HepG2 (cell line): ENCODE data around the gene KCNMB2. TPM values are rescaled to one million over a fixed set of nuclear protein-coding genes. Genes with fewer than 3 reads are reported as not detected.

ENCODE experiments used
- ATAC-seq: fragments of 200-7000 bp; cut with Tn5 transposase; 3 replicates; pipeline ENCODE4 v1.9.1; 2020; ENCODE audit warnings: mild to moderate bottlenecking, moderate library complexity
- BruUV-seq: library from RNA; stranded (reverse); fragments of 400-500 nt; replicated peaks from 2 replicates; lab custom pipeline; 2021; lab: Mats Ljungman, UMichigan
- CTCF ChIA-PET: fragments of 300-600 bp; formaldehyde crosslinking; extraction: SDS; loops from one replicate; lab custom pipeline; 2021; ENCODE audit warnings: low total read pairs, inconsistent platforms, low intra/inter-chr PET ratio; lab: Yijun Ruan, JAX
- POLR2A ChIA-PET: fragments of 350-600 bp; sonication (Branson Sonifier 250); formaldehyde crosslinking; loops from one replicate; lab custom pipeline; 2020; ENCODE audit warnings: antibody characterized with exemption, inconsistent platforms; lab: Yijun Ruan, JAX
- DNase-seq: peaks from one replicate; pipeline ENCODE4 v3.0.0-alpha.2; 2015; ENCODE audit warnings: low spot score
- FAIRE-seq: peaks from 3 replicates; lab custom pipeline; 2011; peaks lifted over from hg19 to GRCh38; lab: Jason Lieb, UNC
- H2AFZ ChIP-seq: one replicate; pipeline ENCODE4 v1.6.1; 2011; ENCODE audit warnings: low read length, inconsistent platforms
- H3K27ac ChIP-seq: fragments of 300-600 bp; 3 replicates; pipeline ENCODE4 v1.8.0; 2011; ENCODE audit warnings: mixed run types, mild to moderate bottlenecking, mixed read lengths, low read length, inconsistent platforms; ENCODE audit not compliant: insufficient read depth; ENCODE audit errors: extremely low read length
- H3K27me3 ChIP-seq, 2 experiments: fragments of 200-600 bp in 1 of 2; 2 replicates in 1 of 2; 3 replicates in 1 of 2; pipeline versions ENCODE4 v1.6.0 to v1.8.0; 2011; ENCODE audit warnings: low read length in 2 of 2, mild to moderate bottlenecking in 2 of 2, moderate library complexity in 2 of 2, inconsistent platforms in 1 of 2; ENCODE audit not compliant: insufficient read depth in 2 of 2, control insufficient read depth in 1 of 2
- H3K36me3 ChIP-seq, 2 experiments: fragments of 200-600 bp in 1 of 2; replicated peaks in 1 of 2; 2 replicates in 1 of 2; 3 replicates in 1 of 2; pipeline versions ENCODE4 v1.5.1 to v1.8.0; 2011; ENCODE audit warnings: low read length in 2 of 2, inconsistent platforms in 1 of 2; ENCODE audit not compliant: insufficient read depth in 2 of 2, control insufficient read depth in 1 of 2
- H3K4me1 ChIP-seq: 2 replicates; pipeline ENCODE4 v1.5.1; 2012; ENCODE audit warnings: low read length, inconsistent platforms; ENCODE audit not compliant: insufficient read depth
- H3K4me2 ChIP-seq: 2 replicates; pipeline ENCODE4 v1.6.0; 2011; ENCODE audit warnings: low read depth, low read length, inconsistent platforms
- H3K4me3 ChIP-seq, 3 experiments: fragments of 200-600 bp in 1 of 3; sonication (generic), shearing (Covaris generic) in 1 of 3; replicated peaks in 1 of 3; 2 replicates each; pipeline ENCODE4 v1.5.1; 2011 to 2016; ENCODE audit warnings: low read length in 3 of 3, inconsistent platforms in 2 of 3, low read depth in 2 of 3, mild to moderate bottlenecking in 2 of 3, control low read depth in 1 of 3, mixed read lengths in 1 of 3; ENCODE audit not compliant: insufficient read depth in 1 of 3
- H3K79me2 ChIP-seq: one replicate; pipeline ENCODE4 v1.6.1; 2011; ENCODE audit warnings: low read length, inconsistent platforms; ENCODE audit not compliant: insufficient read depth
- H3K9ac ChIP-seq: 2 replicates; pipeline ENCODE4 v1.6.0; 2011; ENCODE audit warnings: mild to moderate bottlenecking, low read depth, low read length, inconsistent platforms; ENCODE audit not compliant: insufficient read depth
- H3K9me3 ChIP-seq: 2 replicates; pipeline ENCODE4 v1.5.1; 2012; ENCODE audit warnings: mild to moderate bottlenecking, low read length
- H4K20me1 ChIP-seq: 2 replicates; pipeline ENCODE4 v1.6.0; 2011; ENCODE audit warnings: inconsistent platforms, mild to moderate bottlenecking, low read length, moderate library complexity; ENCODE audit not compliant: insufficient read depth
- ARNTL ChIP-seq: sonication (generic); formaldehyde crosslinking; IDR thresholded peaks from 2 replicates; pipeline ENCODE4 v1.4.0; 2020; ENCODE audit warnings: mild to moderate bottlenecking, missing genetic modification reagents
- ATAD3A ChIP-seq: sonication (generic); formaldehyde crosslinking; IDR thresholded peaks from 2 replicates; pipeline ENCODE4 v1.4.0; 2020; ENCODE audit warnings: missing genetic modification reagents
- CBX1 ChIP-seq: IDR thresholded peaks from one replicate; pipeline ENCODE4 v1.6.1; 2016; ENCODE audit warnings: antibody characterized with exemption, low read depth
- DMTF1 ChIP-seq: sonication (generic); formaldehyde crosslinking; IDR thresholded peaks from 2 replicates; pipeline ENCODE4 v1.4.0; 2020; ENCODE audit warnings: mild to moderate bottlenecking, missing genetic modification reagents
- DR1 ChIP-seq: sonication (generic); formaldehyde crosslinking; IDR thresholded peaks from 2 replicates; pipeline ENCODE4 v1.8.0; 2021; ENCODE audit warnings: mild to moderate bottlenecking, missing genetic modification reagents, inconsistent platforms
- FLYWCH1 ChIP-seq: sonication (generic); formaldehyde crosslinking; IDR thresholded peaks from 2 replicates; pipeline ENCODE4 v1.8.1; 2023; ENCODE audit warnings: mild to moderate bottlenecking, missing genetic modification reagents
- HMGXB4 ChIP-seq, 2 experiments: sonication (generic) in 1 of 2; formaldehyde crosslinking in 1 of 2; IDR thresholded peaks; 2 replicates each; pipeline versions ENCODE4 v1.4.0 to v1.6.1; 2018 to 2020; ENCODE audit warnings: missing genetic modification reagents in 2 of 2, borderline replicate concordance in 1 of 2, low read depth in 1 of 2, mild to moderate bottlenecking in 1 of 2, missing biosample characterization in 1 of 2
- IKZF4 ChIP-seq: sonication (generic); formaldehyde crosslinking; IDR thresholded peaks from 2 replicates; pipeline ENCODE4 v1.5.1; 2020; ENCODE audit warnings: borderline replicate concordance, mild to moderate bottlenecking, low read depth, missing genetic modification reagents; ENCODE audit errors: not compliant biosample characterization
- RBAK ChIP-seq: sonication (generic); formaldehyde crosslinking; IDR thresholded peaks from 2 replicates; pipeline ENCODE4 v1.5.1; 2020; ENCODE audit warnings: mild to moderate bottlenecking, missing genetic modification reagents
- RELA ChIP-seq: sonication (generic); formaldehyde crosslinking; IDR thresholded peaks from 2 replicates; pipeline ENCODE4 v1.4.0; 2020; ENCODE audit warnings: missing genetic modification reagents
- RFXAP ChIP-seq: sonication (generic); formaldehyde crosslinking; IDR thresholded peaks from 2 replicates; pipeline ENCODE4 v1.4.0; 2020; ENCODE audit warnings: missing genetic modification reagents, borderline replicate concordance
- ZNF547 ChIP-seq: sonication (generic); formaldehyde crosslinking; IDR thresholded peaks from 2 replicates; pipeline ENCODE4 v1.5.1; 2020; ENCODE audit warnings: mild to moderate bottlenecking, missing genetic modification reagents
- ZNF580 ChIP-seq: IDR thresholded peaks from 2 replicates; pipeline ENCODE4 v1.6.1; 2016; ENCODE audit warnings: low read depth, borderline replicate concordance
- WGBS: methylation state at CpG from one replicate; pipeline ENCODE4 v1.1.6; 2017; ENCODE audit warnings: low lambda C conversion rate; 5-methylcytosine and 5-hydroxymethylcytosine counted together
- in situ Hi-C: cut with HindIII; loops from 2 replicates; pipeline ENCODE4 v1.10.0; 2017; ENCODE audit warnings: low pct_unique_long_range_greater_than_20kb; ENCODE audit not compliant: extremely low pct_ligation_motif_present
- intact Hi-C: fragments of 100-400 bp; cut with micrococcal nuclease; formaldehyde crosslinking; loops from one replicate; pipeline ENCODE4 v1.10.0; 2022; ENCODE audit not compliant: unreplicated experiment
- polyA plus RNA-seq, 8 experiments: library from polyadenylated mRNA; depleted of rRNA in 3 of 8; stranded (reverse) in 7 of 8; unstranded in 1 of 8; fragments of >200 nt; fragmentation: Illumina TruSeq in 4 of 8; extraction: Trizol in 4 of 8; gene quantifications; 2 replicates each; pipeline versions ENCODE4 v1.2.1 to v1.2.3, GENCODE V29; 2011 to 2016; ENCODE audit warnings: low read depth in 4 of 8, missing spikeins in 1 of 8, mixed read lengths in 1 of 8; ENCODE audit not compliant: insufficient read depth in 1 of 8
- total RNA-seq, 5 experiments: library from RNA; depleted of rRNA; stranded (reverse); fragments of >200 nt; fragmentation: Illumina TruSeq; extraction: Trizol; gene quantifications; 2 replicates each; pipeline ENCODE4 v1.2.3, GENCODE V29; 2016; ENCODE audit warnings: low read depth in 1 of 5
- TF ChIP-seq, protein P1 (sequence below): sonication (generic); formaldehyde crosslinking; IDR thresholded peaks from 2 replicates; pipeline ENCODE4 v1.8.0; 2022; ENCODE audit warnings: missing genetic modification reagents, low read depth, mild to moderate bottlenecking, borderline replicate concordance
- TF ChIP-seq, protein P2 (sequence below): sonication (generic); formaldehyde crosslinking; IDR thresholded peaks from 2 replicates; pipeline ENCODE4 v1.5.0; 2020; ENCODE audit warnings: mild to moderate bottlenecking, missing genetic modification reagents
- TF ChIP-seq, protein P3 (sequence below): sonication (generic); formaldehyde crosslinking; IDR thresholded peaks from 2 replicates; pipeline ENCODE4 v1.8.0; 2022; ENCODE audit warnings: mild to moderate bottlenecking, missing genetic modification reagents

KCNMB2 gene
- total and polyA plus RNA-seq, 2 of the 13 experiments (the other 11 are each of a cell fraction or from before 2014, with no cell fraction given): not detected

DNA sequence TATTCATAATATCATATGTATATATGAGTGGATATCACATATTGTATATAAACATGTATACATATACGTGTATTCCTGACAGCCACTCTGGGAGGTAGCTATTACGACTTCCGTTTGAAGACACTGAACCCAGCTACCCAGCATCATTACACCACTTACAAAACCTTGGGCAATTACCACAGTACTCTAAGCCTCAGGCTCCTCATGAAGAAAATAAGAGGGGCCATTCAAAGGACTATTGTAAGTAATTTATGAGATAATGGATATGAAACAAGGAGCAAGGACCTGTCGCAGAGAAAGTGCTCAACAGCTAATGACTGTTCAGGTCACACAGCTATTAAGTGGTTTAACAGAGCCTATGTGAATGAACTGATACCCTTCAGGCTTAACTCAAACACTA is 52.4 kb downstream of the KCNMB2 start:
- Histone ChIP-seq H3K9me3 (no peaks in the 10 kb centered on the region), H3K36me3 (no peaks in the 10 kb centered on the region), H3K27ac (no peak overlapping the region), H3K4me1 (no peaks in the 10 kb centered on the region), H3K4me2 (no peak overlapping the region), H3K27me3 (no peaks in the 10 kb centered on the region), H3K9ac (no peak overlapping the region), H3K79me2 (no peaks in the 10 kb centered on the region), H4K20me1 (no peaks in the 10 kb centered on the region), H2AFZ (no peak overlapping the region), H3K4me3 (no peak overlapping the region)
- no peak for FAIRE-seq
- POLR2A ChIA-PET: no interaction called here
- WGBS: 9% methylated on average over 4 of the region's 4 CpGs
- in situ Hi-C loops: no loop called here
- BruUV-seq: no TSS peak
- DNase-seq: no peak
- intact Hi-C loops: no loop called here
- CTCF ChIA-PET: no interaction called here
- ATAC-seq: no peak
- TF ChIP-seq, protein P1, sequence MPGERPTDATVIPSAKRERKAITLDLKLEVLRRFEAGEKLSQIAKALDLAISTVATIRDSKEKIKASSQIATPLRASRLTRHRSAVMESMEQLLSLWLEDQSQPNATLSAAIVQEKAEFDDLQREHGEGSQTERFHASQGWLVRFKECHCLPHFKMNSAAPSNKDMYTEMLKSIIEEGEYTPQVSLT: no peak
- TF ChIP-seq ZNF580 (CRISPR knock-in tag) (no peak), ARNTL (no peak), ZNF547 (CRISPR knock-in tag) (no peak), RELA (CRISPR knock-in tag) (no peak), ATAD3A (CRISPR knock-in tag) (no peak), IKZF4 (CRISPR knock-in tag) (no peak), RBAK (no peak), CBX1 (no peak), DMTF1 (CRISPR knock-in tag) (no peak), RFXAP (no peak), DR1 (CRISPR knock-in tag) (no peak), HMGXB4 (CRISPR knock-in tag; IDR thresholded peaks at IDR 0.05; ENCODE audit: borderline replicate concordance in 1 of 2, low read depth in 1 of 2) (no peak), FLYWCH1 (CRISPR knock-in tag) (no peak)
- TF ChIP-seq, protein P2, sequence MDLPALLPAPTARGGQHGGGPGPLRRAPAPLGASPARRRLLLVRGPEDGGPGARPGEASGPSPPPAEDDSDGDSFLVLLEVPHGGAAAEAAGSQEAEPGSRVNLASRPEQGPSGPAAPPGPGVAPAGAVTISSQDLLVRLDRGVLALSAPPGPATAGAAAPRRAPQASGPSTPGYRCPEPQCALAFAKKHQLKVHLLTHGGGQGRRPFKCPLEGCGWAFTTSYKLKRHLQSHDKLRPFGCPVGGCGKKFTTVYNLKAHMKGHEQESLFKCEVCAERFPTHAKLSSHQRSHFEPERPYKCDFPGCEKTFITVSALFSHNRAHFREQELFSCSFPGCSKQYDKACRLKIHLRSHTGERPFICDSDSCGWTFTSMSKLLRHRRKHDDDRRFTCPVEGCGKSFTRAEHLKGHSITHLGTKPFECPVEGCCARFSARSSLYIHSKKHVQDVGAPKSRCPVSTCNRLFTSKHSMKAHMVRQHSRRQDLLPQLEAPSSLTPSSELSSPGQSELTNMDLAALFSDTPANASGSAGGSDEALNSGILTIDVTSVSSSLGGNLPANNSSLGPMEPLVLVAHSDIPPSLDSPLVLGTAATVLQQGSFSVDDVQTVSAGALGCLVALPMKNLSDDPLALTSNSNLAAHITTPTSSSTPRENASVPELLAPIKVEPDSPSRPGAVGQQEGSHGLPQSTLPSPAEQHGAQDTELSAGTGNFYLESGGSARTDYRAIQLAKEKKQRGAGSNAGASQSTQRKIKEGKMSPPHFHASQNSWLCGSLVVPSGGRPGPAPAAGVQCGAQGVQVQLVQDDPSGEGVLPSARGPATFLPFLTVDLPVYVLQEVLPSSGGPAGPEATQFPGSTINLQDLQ (CRISPR knock-in tag): no peak
- TF ChIP-seq, protein P3, sequence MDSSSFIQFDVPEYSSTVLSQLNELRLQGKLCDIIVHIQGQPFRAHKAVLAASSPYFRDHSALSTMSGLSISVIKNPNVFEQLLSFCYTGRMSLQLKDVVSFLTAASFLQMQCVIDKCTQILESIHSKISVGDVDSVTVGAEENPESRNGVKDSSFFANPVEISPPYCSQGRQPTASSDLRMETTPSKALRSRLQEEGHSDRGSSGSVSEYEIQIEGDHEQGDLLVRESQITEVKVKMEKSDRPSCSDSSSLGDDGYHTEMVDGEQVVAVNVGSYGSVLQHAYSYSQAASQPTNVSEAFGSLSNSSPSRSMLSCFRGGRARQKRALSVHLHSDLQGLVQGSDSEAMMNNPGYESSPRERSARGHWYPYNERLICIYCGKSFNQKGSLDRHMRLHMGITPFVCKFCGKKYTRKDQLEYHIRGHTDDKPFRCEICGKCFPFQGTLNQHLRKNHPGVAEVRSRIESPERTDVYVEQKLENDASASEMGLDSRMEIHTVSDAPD (CRISPR knock-in tag): no peak
